Vagina (tissue), 2 donors: ENCODE data around the gene SEPTIN6.

ENCODE experiments used
- POLR2AphosphoS5 ChIP-seq, 2 donors: sonication (generic); formaldehyde crosslinking; IDR thresholded peaks; one replicate each; pipeline ENCODE4 v1.9.0; 2017; ENCODE audit warnings: antibody characterized with exemption in 2 of 2, mild to moderate bottlenecking in 2 of 2, low read depth in 1 of 2; ENCODE audit not compliant: insufficient read depth in 1 of 2
- TF ChIP-seq, protein P1 (sequence below), 3 experiments: fragments of 450-650 bp in 2 of 3; fragments of 200-600 bp in 1 of 3; sonication (generic) in 1 of 3; IDR thresholded peaks; one replicate each; pipeline ENCODE4 v1.5.1; 2017 to 2019; ENCODE audit warnings: antibody characterized with exemption in 3 of 3, mild to moderate bottlenecking in 2 of 3, moderate library complexity in 2 of 3

DNA sequence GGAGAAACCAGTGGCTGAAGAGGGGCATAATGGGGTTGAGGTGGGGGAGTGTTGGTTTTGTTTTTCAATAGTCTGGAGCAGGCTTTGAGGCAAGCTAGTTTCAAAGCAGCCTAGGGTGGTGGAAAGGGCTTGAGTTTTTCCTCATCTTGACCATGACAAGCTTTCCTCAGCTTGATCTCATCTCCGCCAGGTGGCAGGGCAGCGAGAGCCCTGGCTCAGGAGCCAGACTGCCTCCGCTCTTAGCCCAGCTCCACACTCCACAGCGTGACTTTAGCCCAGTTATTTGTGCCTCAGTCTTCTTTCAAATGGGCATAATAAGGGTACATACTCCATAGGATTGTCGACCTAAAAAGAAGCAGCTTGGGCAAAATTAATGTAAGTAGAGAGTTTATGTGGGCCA, 35.5 kb upstream of the SEPTIN6 start:
- TF ChIP-seq POLR2AphosphoS5 (IDR thresholded peaks at IDR 0.05; ENCODE audit: insufficient read depth in 1 of 2, low read depth in 1 of 2) = no peak
- TF ChIP-seq, protein P1, sequence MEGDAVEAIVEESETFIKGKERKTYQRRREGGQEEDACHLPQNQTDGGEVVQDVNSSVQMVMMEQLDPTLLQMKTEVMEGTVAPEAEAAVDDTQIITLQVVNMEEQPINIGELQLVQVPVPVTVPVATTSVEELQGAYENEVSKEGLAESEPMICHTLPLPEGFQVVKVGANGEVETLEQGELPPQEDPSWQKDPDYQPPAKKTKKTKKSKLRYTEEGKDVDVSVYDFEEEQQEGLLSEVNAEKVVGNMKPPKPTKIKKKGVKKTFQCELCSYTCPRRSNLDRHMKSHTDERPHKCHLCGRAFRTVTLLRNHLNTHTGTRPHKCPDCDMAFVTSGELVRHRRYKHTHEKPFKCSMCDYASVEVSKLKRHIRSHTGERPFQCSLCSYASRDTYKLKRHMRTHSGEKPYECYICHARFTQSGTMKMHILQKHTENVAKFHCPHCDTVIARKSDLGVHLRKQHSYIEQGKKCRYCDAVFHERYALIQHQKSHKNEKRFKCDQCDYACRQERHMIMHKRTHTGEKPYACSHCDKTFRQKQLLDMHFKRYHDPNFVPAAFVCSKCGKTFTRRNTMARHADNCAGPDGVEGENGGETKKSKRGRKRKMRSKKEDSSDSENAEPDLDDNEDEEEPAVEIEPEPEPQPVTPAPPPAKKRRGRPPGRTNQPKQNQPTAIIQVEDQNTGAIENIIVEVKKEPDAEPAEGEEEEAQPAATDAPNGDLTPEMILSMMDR (IDR thresholded peaks at IDR 0.05) = no peak
